Measurements from ENCODE around the gene CORO2B. TPM values are rescaled to one million over a fixed set of nuclear protein-coding genes. Genes with fewer than 3 reads are reported as not detected.
"Not testable (repeated sequence)": the region's sequence is repeated elsewhere in the genome, so short reads cannot be mapped to it uniquely, and the experiment has no call there.

CORO2B gene
- total RNA-seq, 4 donors from 2014 or later, result 1.3 to 18.2 (median 7.0) TPM

DNA sequence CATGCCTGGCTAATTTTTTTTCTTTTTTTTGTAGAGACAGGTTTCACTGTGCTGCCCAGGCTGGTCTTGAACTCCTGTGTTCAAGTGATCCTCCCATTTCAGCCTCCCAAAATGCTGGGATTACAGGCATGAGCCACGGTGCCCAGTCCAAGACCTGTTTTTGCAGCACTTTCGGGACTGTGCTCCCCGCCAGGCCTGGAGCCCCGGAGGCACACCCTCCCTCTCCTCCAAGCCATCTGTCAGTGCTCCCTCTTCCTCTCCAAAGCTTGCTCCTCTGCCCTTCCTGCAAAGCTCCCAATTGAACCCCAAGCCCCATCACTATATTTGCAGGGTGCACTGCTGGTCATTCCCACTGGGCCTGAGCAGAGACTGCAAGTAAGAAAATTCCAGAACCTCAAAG, 98.1 kb downstream of the CORO2B start:
- TF ChIP-seq POLR2A (IDR thresholded peaks at IDR 0.05), result no peak
- TF ChIP-seq, protein P1, sequence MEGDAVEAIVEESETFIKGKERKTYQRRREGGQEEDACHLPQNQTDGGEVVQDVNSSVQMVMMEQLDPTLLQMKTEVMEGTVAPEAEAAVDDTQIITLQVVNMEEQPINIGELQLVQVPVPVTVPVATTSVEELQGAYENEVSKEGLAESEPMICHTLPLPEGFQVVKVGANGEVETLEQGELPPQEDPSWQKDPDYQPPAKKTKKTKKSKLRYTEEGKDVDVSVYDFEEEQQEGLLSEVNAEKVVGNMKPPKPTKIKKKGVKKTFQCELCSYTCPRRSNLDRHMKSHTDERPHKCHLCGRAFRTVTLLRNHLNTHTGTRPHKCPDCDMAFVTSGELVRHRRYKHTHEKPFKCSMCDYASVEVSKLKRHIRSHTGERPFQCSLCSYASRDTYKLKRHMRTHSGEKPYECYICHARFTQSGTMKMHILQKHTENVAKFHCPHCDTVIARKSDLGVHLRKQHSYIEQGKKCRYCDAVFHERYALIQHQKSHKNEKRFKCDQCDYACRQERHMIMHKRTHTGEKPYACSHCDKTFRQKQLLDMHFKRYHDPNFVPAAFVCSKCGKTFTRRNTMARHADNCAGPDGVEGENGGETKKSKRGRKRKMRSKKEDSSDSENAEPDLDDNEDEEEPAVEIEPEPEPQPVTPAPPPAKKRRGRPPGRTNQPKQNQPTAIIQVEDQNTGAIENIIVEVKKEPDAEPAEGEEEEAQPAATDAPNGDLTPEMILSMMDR (IDR thresholded peaks at IDR 0.05), result no peak
- Histone ChIP-seq H3K27me3 (no peaks in the 10 kb centered on the region), H3K36me3 (no peaks in the 10 kb centered on the region), H3K4me1 (no peaks in the 10 kb centered on the region), H3K4me3 (no peak overlapping the region), H3K27ac (no peak overlapping the region), H3K9me3 (no peaks in the 10 kb centered on the region)
- no peak for DNase-seq
- intact Hi-C loops (cut with DNase I; ENCODE audit: low total_unique reads), result loop anchor here (10.0 kb wide), 1 partner anchor 362 kb away; no protein-coding TSS in a partner anchor

DNA sequence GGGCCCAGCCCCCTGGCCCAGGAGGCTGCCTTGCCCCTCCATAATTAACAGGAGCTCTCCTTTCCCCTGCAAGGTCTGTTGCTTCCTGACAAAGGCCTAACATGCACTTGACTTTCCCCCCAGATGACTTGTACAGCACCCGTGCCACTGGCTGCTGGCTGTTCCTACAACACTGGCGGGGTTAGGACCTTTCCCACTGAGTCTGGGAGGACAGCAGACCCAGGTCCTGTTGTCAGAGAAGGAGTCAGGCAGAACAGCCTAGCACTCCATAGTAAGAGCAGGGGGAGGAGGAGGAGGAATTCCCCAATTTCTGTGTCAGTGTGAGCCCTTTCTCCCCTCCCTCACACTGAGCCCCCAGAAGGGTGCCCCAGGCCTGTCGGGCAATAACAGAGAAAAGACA, 99.2 kb downstream of the CORO2B start:
- DNase-seq, result peak in 1 of 2 donors; percentile 8
- Histone ChIP-seq H3K27me3 (no peaks in the 10 kb centered on the region), H3K4me3 (no peak overlapping the region), H3K4me1 (no peaks in the 10 kb centered on the region), H3K9me3 (no peaks in the 10 kb centered on the region), H3K27ac (no peak overlapping the region), H3K36me3 (no peaks in the 10 kb centered on the region)
- no peak for TF ChIP-seq POLR2A (IDR thresholded peaks at IDR 0.05)
- TF ChIP-seq, protein P1 (IDR thresholded peaks at IDR 0.05), result no peak
- intact Hi-C loops (cut with DNase I; ENCODE audit: low total_unique reads), result loop anchor here (10.0 kb wide), 1 partner anchor 363 kb away; no protein-coding TSS in a partner anchor

DNA sequence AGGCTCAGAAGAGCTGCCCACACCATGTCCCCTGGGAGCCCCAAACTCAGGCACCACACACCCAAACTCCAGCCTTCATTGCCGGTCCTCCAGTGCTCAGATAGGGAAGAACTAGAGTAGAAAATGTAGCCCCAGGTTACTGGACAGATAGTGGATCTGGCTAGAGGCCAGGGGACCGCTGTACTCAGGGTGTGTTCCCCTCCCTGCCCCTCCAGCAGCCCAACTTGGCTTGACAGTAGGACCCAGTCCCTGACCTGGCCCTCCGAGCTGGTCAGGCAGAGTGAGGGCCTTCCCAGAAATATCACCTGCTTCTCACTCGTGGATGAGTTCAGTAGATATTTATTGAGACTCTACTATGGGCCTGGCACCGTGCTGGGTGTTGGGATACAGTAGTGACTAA, 100.0 kb downstream of the CORO2B start:
- Histone ChIP-seq H3K27ac (no peak overlapping the region), H3K27me3 (no peaks in the 10 kb centered on the region), H3K4me1 (no peaks in the 10 kb centered on the region), H3K4me3 (no peak overlapping the region), H3K36me3 (no peaks in the 10 kb centered on the region), H3K9me3 (no peaks in the 10 kb centered on the region)
- TF ChIP-seq POLR2A (IDR thresholded peaks at IDR 0.05), result no peak
- TF ChIP-seq, protein P1 (IDR thresholded peaks at IDR 0.05), result no peak
- DNase-seq, result peak in 1 of 2 donors; percentile 18
- intact Hi-C loops (cut with DNase I; ENCODE audit: low total_unique reads), result loop anchor here (10.0 kb wide), 1 partner anchor 364 kb away; no protein-coding TSS in a partner anchor

DNA sequence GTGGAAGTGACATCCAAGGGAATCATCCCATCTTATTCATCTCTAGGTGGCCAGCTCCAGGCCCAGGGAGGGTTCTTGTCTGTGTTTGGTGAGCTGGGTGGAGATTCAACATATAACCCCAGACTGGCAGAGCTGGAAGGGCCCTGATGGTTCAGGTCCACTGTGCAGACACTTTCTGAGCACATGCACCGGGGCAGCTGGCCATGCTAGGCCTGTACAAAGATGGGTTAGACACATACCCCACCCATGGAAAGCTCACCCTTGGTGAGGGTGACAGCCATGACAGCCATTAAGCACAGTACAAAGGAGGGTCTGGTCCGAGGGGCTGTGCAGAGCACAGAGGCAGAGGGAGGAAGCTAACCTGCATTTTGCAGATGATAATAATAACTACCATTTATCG, 100.4 kb downstream of the CORO2B start:
- no peaks in the 10 kb centered on the region for H3K4me1 ChIP-seq
- peak in 1 of 2 donors; percentile 6 for DNase-seq
- TF ChIP-seq, protein P1 (IDR thresholded peaks at IDR 0.05), result no peak
- TF ChIP-seq POLR2A (IDR thresholded peaks at IDR 0.05), result no peak
- intact Hi-C loops (cut with DNase I; ENCODE audit: low total_unique reads), result loop anchor here (10.0 kb wide), 1 partner anchor 364 kb away; no protein-coding TSS in a partner anchor
- H3K9me3 ChIP-seq, result no peaks in the 10 kb centered on the region
- H3K27me3 ChIP-seq, result no peaks in the 10 kb centered on the region
- H3K36me3 ChIP-seq, result no peaks in the 10 kb centered on the region
- H3K27ac ChIP-seq, result no peak overlapping the region
- H3K4me3 ChIP-seq, result no peak overlapping the region

DNA sequence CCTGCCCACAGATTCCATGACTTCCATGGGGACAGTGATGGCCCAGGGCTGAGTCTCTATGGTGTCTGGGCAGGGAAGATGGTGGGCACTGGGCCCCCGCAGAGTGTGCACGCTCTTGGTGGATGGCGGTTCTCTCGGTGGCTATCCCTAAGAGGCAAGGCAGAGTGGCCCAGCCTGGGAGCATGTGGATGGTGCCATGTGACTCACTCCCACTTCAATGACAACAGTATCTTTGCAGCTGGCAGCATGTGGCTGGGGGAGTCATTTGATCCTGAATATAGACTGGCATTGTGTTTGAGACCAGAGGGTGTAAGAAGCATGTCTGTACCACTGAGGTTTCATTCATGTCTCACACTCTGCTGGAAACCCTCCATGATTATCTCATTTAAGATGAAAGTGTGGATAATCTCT, 101.2 kb downstream of the CORO2B start:
- no peaks in the 10 kb centered on the region for H3K27me3 ChIP-seq
- no peaks in the 10 kb centered on the region for H3K4me1 ChIP-seq
- no peak overlapping the region for H3K27ac ChIP-seq
- no peaks in the 10 kb centered on the region for H3K9me3 ChIP-seq
- TF ChIP-seq POLR2A (IDR thresholded peaks at IDR 0.05), result no peak
- TF ChIP-seq, protein P1 (IDR thresholded peaks at IDR 0.05), result no peak
- no peaks in the 10 kb centered on the region for H3K36me3 ChIP-seq
- H3K4me3 ChIP-seq, result no peak overlapping the region
- intact Hi-C loops (cut with DNase I; ENCODE audit: low total_unique reads), result loop anchor here (10.0 kb wide), 1 partner anchor 365 kb away; no protein-coding TSS in a partner anchor
- peak in 1 of 2 donors; percentile 9 for DNase-seq

DNA sequence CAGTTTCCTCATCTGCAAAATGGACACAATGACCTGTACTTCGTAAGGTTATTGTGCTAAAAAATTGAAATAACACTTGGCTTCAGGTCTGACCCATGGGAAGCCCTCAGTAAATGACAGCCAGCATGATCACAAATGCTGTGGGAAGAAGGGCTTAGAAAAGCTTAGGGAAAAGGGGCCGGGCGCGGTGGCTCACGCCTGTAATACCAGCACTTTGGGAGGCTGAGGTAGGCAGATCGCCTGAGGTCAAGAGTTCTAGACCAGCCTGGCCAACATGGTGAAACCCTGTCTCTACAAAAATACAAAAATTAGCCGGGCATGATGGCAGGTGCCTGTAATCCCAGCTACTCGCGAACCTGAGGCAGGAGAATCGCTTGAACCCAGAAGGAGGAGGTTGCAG, 102.0 kb downstream of the CORO2B start:
- H3K36me3 ChIP-seq; H3K27ac ChIP-seq; intact Hi-C loops (cut with DNase I; ENCODE audit: low total_unique reads); H3K27me3 ChIP-seq; H3K4me3 ChIP-seq; H3K9me3 ChIP-seq; H3K4me1 ChIP-seq: not testable (repeated sequence)
- DNase-seq, result peak in 1 of 2 donors; percentile 1

Data from uterus (tissue), 4 donors.